Left hindlimb (tissue), 1 donor: ENCODE measurements around the gene SCLY.

Experiments
- DNase-seq: peaks from one replicate; pipeline ENCODE4 v3.0.0-alpha.2; 2018

Gene SCLY

GRCh38 chr2:238077292-238077691 is 16.5 kb downstream of the SCLY start:
- DNase-seq = no peak

- DNase-seq = no peak
These were observed 19.1 kb downstream of the SCLY start for GRCh38 chr2:238079874-238080327.

GRCh38 chr2:238080518-238080917 is 19.7 kb downstream of the SCLY start:
- DNase-seq = no peak

GRCh38 chr2:238081150-238081549 is 20.3 kb downstream of the SCLY start:
- no peak for DNase-seq

GRCh38 chr2:238081561-238081960 is 20.8 kb downstream of the SCLY start:
- no peak for DNase-seq

- DNase-seq = no peak
These were observed 21.4 kb downstream of the SCLY start for GRCh38 chr2:238082151-238082550.

GRCh38 chr2:238082827-238083226 is 22.0 kb downstream of the SCLY start:
- no peak for DNase-seq

GRCh38 chr2:238083919-238084318 is 23.1 kb downstream of the SCLY start:
- DNase-seq = no peak

- DNase-seq = no peak
These were observed 24.0 kb downstream of the SCLY start for GRCh38 chr2:238084761-238085160.

GRCh38 chr2:238085899-238086298 is 25.1 kb downstream of the SCLY start:
- DNase-seq = no peak

GRCh38 chr2:238087211-238087610 is 26.4 kb downstream of the SCLY start:
- DNase-seq = no peak

- DNase-seq = no peak
These were observed 30.1 kb downstream of the SCLY start for GRCh38 chr2:238090887-238091286.

GRCh38 chr2:238091436-238092060 is 30.7 kb downstream of the SCLY start:
- no peak for DNase-seq

GRCh38 chr2:238092486-238093035 is 31.8 kb downstream of the SCLY start:
- DNase-seq = no peak

GRCh38 chr2:238093181-238094140 is 32.7 kb downstream of the SCLY start:
- no peak for DNase-seq

- DNase-seq = no peak
These were observed 33.7 kb downstream of the SCLY start for GRCh38 chr2:238094438-238095022.

GRCh38 chr2:238095143-238095542 is 34.3 kb downstream of the SCLY start:
- no peak for DNase-seq

GRCh38 chr2:238096311-238097011 is 35.7 kb downstream of the SCLY start:
- no peak for DNase-seq

GRCh38 chr2:238097201-238097987 is 36.6 kb downstream of the SCLY start:
- DNase-seq = no peak

GRCh38 chr2:238097988-238098871 is 37.4 kb downstream of the SCLY start:
- no peak for DNase-seq
